PFSK-1 (cell line): ENCODE results near the gene NUPR2.

Experiments used
- FOXP2 ChIP-seq: optimal IDR thresholded peaks from 2 replicates; pipeline ENCODE3; 2011; ENCODE audit warnings: borderline replicate concordance, control low read depth, inconsistent platforms; ENCODE audit not compliant: insufficient read depth; ENCODE audit errors: extremely low read length, extremely low read depth
- POLR2AphosphoS5 ChIP-seq: IDR thresholded peaks from 2 replicates; pipeline ENCODE4 v1.6.1; 2012; ENCODE audit warnings: low read depth, mild to moderate bottlenecking, control low read depth, low read length, moderate library complexity
- REST ChIP-seq, 2 experiments: IDR thresholded peaks; 2 replicates each; pipeline versions ENCODE4 v1.6.1 to v1.8.0; 2011 to 2012; ENCODE audit warnings: low read depth in 2 of 2, low read length in 2 of 2, control low read depth in 1 of 2, inconsistent platforms in 1 of 2, mild to moderate bottlenecking in 1 of 2, moderate library complexity in 1 of 2; ENCODE audit not compliant: insufficient read depth in 1 of 2
- SIN3A ChIP-seq: IDR thresholded peaks from 2 replicates; pipeline ENCODE4 v1.6.1; 2012; ENCODE audit warnings: mild to moderate bottlenecking, low read length, moderate library complexity, borderline replicate concordance; ENCODE audit not compliant: insufficient read depth
- TAF1 ChIP-seq: IDR thresholded peaks from 2 replicates; pipeline ENCODE4 v1.6.1; 2012; ENCODE audit warnings: low read length, control low read depth, borderline replicate concordance; ENCODE audit not compliant: insufficient read depth

Gene NUPR2

GRCh38 chr7:56124981-56125380 lies 8.8 kb upstream of the NUPR2 start:
- TF ChIP-seq SIN3A (no peak), TAF1 (no peak), FOXP2 (no peak), POLR2AphosphoS5 (no peak), REST (IDR thresholded peaks at IDR 0.05; ENCODE audit: insufficient read depth in 1 of 2, low read depth in 2 of 2, low read length in 2 of 2) (no peak)

- TF ChIP-seq SIN3A, result no peak
- no peak for TF ChIP-seq TAF1
- no peak for TF ChIP-seq POLR2AphosphoS5
- TF ChIP-seq FOXP2, result no peak
- TF ChIP-seq REST (IDR thresholded peaks at IDR 0.05; ENCODE audit: insufficient read depth in 1 of 2, low read depth in 2 of 2, low read length in 2 of 2), result no peak
Measured at GRCh38 chr7:56121440-56121839, 5.2 kb upstream of the NUPR2 start.

- TF ChIP-seq REST (IDR thresholded peaks at IDR 0.05; ENCODE audit: insufficient read depth in 1 of 2, low read depth in 2 of 2, low read length in 2 of 2), result no peak
- no peak for TF ChIP-seq TAF1
- TF ChIP-seq FOXP2, result no peak
- TF ChIP-seq SIN3A, result no peak
- TF ChIP-seq POLR2AphosphoS5, result no peak
Measured at GRCh38 chr7:56110611-56111010, 5.6 kb downstream of the NUPR2 start.

GRCh38 chr7:56107954-56108258 lies 8.3 kb downstream of the NUPR2 start:
- TF ChIP-seq TAF1, result no peak
- no peak for TF ChIP-seq FOXP2
- no peak for TF ChIP-seq REST (IDR thresholded peaks at IDR 0.05; ENCODE audit: insufficient read depth in 1 of 2, low read depth in 2 of 2, low read length in 2 of 2)
- no peak for TF ChIP-seq SIN3A
- no peak for TF ChIP-seq POLR2AphosphoS5
